SU-DHL-6 (cell line): ENCODE measurements around the gene CCT2.

ENCODE experiments used
- EZH2phosphoT487 ChIP-seq: fragments of 200-600 bp; sonication (generic), shearing (Covaris generic); conservative IDR thresholded peaks from 2 replicates; pipeline ENCODE4 v1.6.1; 2018; ENCODE audit warnings: mild to moderate bottlenecking, antibody characterized with exemption, low read length, moderate library complexity, mixed read lengths
- TF ChIP-seq, protein P1 (sequence below): fragments of 200-600 bp; sonication (generic); IDR thresholded peaks from one replicate; pipeline ENCODE4 v1.5.1; 2017; ENCODE audit warnings: antibody characterized with exemption, mild to moderate bottlenecking, low read length, moderate library complexity; ENCODE audit not compliant: insufficient read depth, poor library complexity, severe bottlenecking

DNA sequence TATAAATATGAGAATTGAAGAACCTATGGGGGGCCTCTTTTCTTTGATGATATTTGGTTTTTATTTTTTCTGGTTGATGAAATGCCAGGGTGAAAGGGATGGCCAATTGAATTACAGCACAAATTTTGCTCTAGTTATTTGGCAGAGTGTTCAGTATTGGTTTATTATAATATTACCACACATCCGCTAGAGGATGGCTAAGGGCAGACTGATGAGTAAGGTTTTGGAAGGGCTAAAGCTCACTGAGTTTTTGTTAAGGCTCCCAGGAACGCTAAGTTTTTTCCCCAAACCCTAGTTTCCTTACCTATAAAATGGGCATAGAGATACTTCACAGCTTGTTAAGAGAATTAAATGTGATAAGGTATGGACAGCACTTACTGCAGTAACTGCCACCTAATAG is 59.8 kb downstream of the CCT2 start:
- TF ChIP-seq, protein P1, sequence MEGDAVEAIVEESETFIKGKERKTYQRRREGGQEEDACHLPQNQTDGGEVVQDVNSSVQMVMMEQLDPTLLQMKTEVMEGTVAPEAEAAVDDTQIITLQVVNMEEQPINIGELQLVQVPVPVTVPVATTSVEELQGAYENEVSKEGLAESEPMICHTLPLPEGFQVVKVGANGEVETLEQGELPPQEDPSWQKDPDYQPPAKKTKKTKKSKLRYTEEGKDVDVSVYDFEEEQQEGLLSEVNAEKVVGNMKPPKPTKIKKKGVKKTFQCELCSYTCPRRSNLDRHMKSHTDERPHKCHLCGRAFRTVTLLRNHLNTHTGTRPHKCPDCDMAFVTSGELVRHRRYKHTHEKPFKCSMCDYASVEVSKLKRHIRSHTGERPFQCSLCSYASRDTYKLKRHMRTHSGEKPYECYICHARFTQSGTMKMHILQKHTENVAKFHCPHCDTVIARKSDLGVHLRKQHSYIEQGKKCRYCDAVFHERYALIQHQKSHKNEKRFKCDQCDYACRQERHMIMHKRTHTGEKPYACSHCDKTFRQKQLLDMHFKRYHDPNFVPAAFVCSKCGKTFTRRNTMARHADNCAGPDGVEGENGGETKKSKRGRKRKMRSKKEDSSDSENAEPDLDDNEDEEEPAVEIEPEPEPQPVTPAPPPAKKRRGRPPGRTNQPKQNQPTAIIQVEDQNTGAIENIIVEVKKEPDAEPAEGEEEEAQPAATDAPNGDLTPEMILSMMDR, result no peak
- TF ChIP-seq EZH2phosphoT487, result no peak
